Esophagus squamous epithelium (tissue), 4 donors: Measurements from ENCODE around the gene PPP1R14B.

ENCODE experiments used
- CTCF ChIP-seq, 6 experiments: fragments of 450-650 bp in 4 of 6; fragments of 200-600 bp in 2 of 6; sonication (generic) in 2 of 6; IDR thresholded peaks; one replicate each; pipeline ENCODE4 v1.5.1; 2016 to 2019; ENCODE audit warnings: antibody characterized with exemption in 6 of 6, mild to moderate bottlenecking in 4 of 6, moderate library complexity in 4 of 6
- POLR2A ChIP-seq, 4 donors: fragments of 450-650 bp; IDR thresholded peaks; one replicate each; pipeline ENCODE4 v1.6.1; 2017; ENCODE audit warnings: antibody characterized with exemption in 4 of 4, mild to moderate bottlenecking in 4 of 4, moderate library complexity in 3 of 4

GRCh38 chr11:64219755-64220154 is 27.0 kb downstream of the PPP1R14B start:
- no peak for TF ChIP-seq CTCF (IDR thresholded peaks at IDR 0.05)
- no peak for TF ChIP-seq POLR2A (IDR thresholded peaks at IDR 0.05)
